SK-N-SH (cell line): ENCODE data around the gene MC1R. TPM values are rescaled to one million over a fixed set of nuclear protein-coding genes. Genes with fewer than 3 reads are reported as not detected.

Experiments used
- CTCF ChIA-PET: fragments of 300-600, 350-600 bp; formaldehyde crosslinking; extraction: SDS; loops from one replicate; lab custom pipeline; 2021; lab: Yijun Ruan, JAX
- POLR2A ChIA-PET: fragments of 350-600 bp; sonication (Branson Sonifier 250); formaldehyde crosslinking; extraction: SDS; loops from one replicate; lab custom pipeline; 2020; ENCODE audit warnings: antibody characterized with exemption, inconsistent platforms; lab: Yijun Ruan, JAX
- DNase-seq: peaks from one replicate; pipeline ENCODE4 v3.0.0; 2012
- H2AFZ ChIP-seq: fragments of 200-600 bp; sonication (generic); 2 replicates; pipeline ENCODE4 v1.8.1; 2016; ENCODE audit warnings: antibody characterized with exemption, mild to moderate bottlenecking, low read depth
- H3F3A ChIP-seq: fragments of 200-600 bp; sonication (generic); replicated peaks from 2 replicates; pipeline ENCODE3; 2016; ENCODE audit warnings: antibody characterized with exemption, mild to moderate bottlenecking; ENCODE audit not compliant: insufficient read depth
- H3K27ac ChIP-seq, 2 experiments: fragments of 200-500 bp in 1 of 2; fragments of 200-600 bp in 1 of 2; sonication (Bioruptor generic) in 1 of 2; sonication (generic), shearing (Covaris generic) in 1 of 2; 2 replicates each; pipeline versions ENCODE4 v1.5.1 to v1.6.1; 2014 to 2016; ENCODE audit warnings: low read depth in 2 of 2, inconsistent platforms in 1 of 2, low read length in 1 of 2, mild to moderate bottlenecking in 1 of 2, mixed read lengths in 1 of 2
- H3K27me3 ChIP-seq: fragments of 200-600 bp; sonication (generic), shearing (Covaris generic); 2 replicates; pipeline ENCODE4 v1.6.1; 2016; ENCODE audit warnings: mixed run types; ENCODE audit not compliant: insufficient read depth
- H3K36me3 ChIP-seq, 2 experiments: fragments of 200-500 bp in 1 of 2; fragments of 200-600 bp in 1 of 2; sonication (Bioruptor generic) in 1 of 2; sonication (generic) in 1 of 2; replicated peaks in 1 of 2; 2 replicates each; pipeline versions ENCODE3 to v1.5.1; 2014 to 2016; ENCODE audit warnings: low read length in 1 of 2, mild to moderate bottlenecking in 1 of 2; ENCODE audit not compliant: insufficient read depth in 2 of 2, control insufficient read depth in 1 of 2
- H3K4me1 ChIP-seq, 2 experiments: fragments of 200-500 bp in 1 of 2; fragments of 200-600 bp in 1 of 2; sonication (Bioruptor generic) in 1 of 2; sonication (generic), shearing (Covaris generic) in 1 of 2; 2 replicates each; pipeline versions ENCODE4 v1.5.1 to v1.6.1; 2014 to 2016; ENCODE audit warnings: low read depth in 1 of 2, low read length in 1 of 2, mixed run types in 1 of 2; ENCODE audit not compliant: insufficient read depth in 2 of 2, control insufficient read depth in 1 of 2
- H3K4me2 ChIP-seq: fragments of 200-600 bp; sonication (generic), shearing (Covaris generic); 2 replicates; pipeline ENCODE4 v1.6.1; 2017; ENCODE audit warnings: mixed run types
- H3K4me3 ChIP-seq, 2 experiments: fragments of 200-500 bp in 1 of 2; fragments of 200-600 bp in 1 of 2; sonication (Bioruptor generic) in 1 of 2; sonication (generic), shearing (Covaris generic) in 1 of 2; 2 replicates each; pipeline versions ENCODE4 v1.5.1 to v1.8.1; 2014 to 2016; ENCODE audit warnings: low read depth in 2 of 2, inconsistent platforms in 1 of 2, low read length in 1 of 2, mild to moderate bottlenecking in 1 of 2, mixed read lengths in 1 of 2, moderate library complexity in 1 of 2
- H3K79me2 ChIP-seq: fragments of 200-600 bp; sonication (generic); 2 replicates; pipeline ENCODE4 v1.8.1; 2017; ENCODE audit warnings: mild to moderate bottlenecking; ENCODE audit not compliant: insufficient read depth
- H3K9ac ChIP-seq: fragments of 200-600 bp; sonication (generic); 2 replicates; pipeline ENCODE4 v1.6.1; 2017; ENCODE audit warnings: mixed run types
- H3K9me2 ChIP-seq: fragments of 200-600 bp; sonication (generic); 2 replicates; pipeline ENCODE4 v1.6.1; 2017; ENCODE audit warnings: mixed run types
- H3K9me3 ChIP-seq: fragments of 200-600 bp; sonication (generic); 2 replicates; pipeline ENCODE4 v1.6.1; 2017; ENCODE audit warnings: mixed run types, mild to moderate bottlenecking, moderate library complexity
- H4K20me1 ChIP-seq: fragments of 200-600 bp; sonication (generic); 2 replicates; pipeline ENCODE4 v1.6.1; 2017; ENCODE audit warnings: mild to moderate bottlenecking, mixed run types; ENCODE audit not compliant: insufficient read depth
- CTCF ChIP-seq: fragments of 200-600 bp; sonication (generic); IDR thresholded peaks from 2 replicates; pipeline ENCODE4 v1.6.1; 2017; ENCODE audit warnings: antibody characterized with exemption, mild to moderate bottlenecking, moderate library complexity
- ELF1 ChIP-seq: IDR thresholded peaks from 2 replicates; pipeline ENCODE4 v1.4.0; 2012
- FOSL2 ChIP-seq: IDR thresholded peaks from 2 replicates; pipeline ENCODE4 v1.4.0; 2012; ENCODE audit warnings: low read depth, mild to moderate bottlenecking, moderate library complexity, borderline replicate concordance
- FOXJ3 ChIP-seq: sonication (generic); formaldehyde crosslinking; IDR thresholded peaks from 2 replicates; pipeline ENCODE4 v1.5.1; 2020; ENCODE audit warnings: mild to moderate bottlenecking, missing genetic modification reagents
- FOXM1 ChIP-seq: IDR thresholded peaks from 2 replicates; pipeline ENCODE4 v1.4.0; 2012; ENCODE audit warnings: low read depth, mild to moderate bottlenecking
- GABPA ChIP-seq: IDR thresholded peaks from 2 replicates; pipeline ENCODE4 v1.4.0; 2012; ENCODE audit warnings: low read depth, mild to moderate bottlenecking
- GATA2 ChIP-seq: sonication (generic); formaldehyde crosslinking; IDR thresholded peaks from 2 replicates; pipeline ENCODE4 v1.5.0; 2020; ENCODE audit warnings: mild to moderate bottlenecking, missing genetic modification reagents
- JUND ChIP-seq: IDR thresholded peaks from 2 replicates; pipeline ENCODE4 v1.4.0; 2012
- MEF2A ChIP-seq: IDR thresholded peaks from 2 replicates; pipeline ENCODE4 v1.4.0; 2012; ENCODE audit warnings: low read depth, borderline replicate concordance
- MXI1 ChIP-seq: IDR thresholded peaks from 2 replicates; pipeline ENCODE4 v1.6.1; 2012; ENCODE audit warnings: mild to moderate bottlenecking, low read depth, low read length, improper control_type of control experiment
- NFIC ChIP-seq: IDR thresholded peaks from 2 replicates; pipeline ENCODE4 v1.4.0; 2012; ENCODE audit warnings: borderline replicate concordance
- POLR2AphosphoS5 ChIP-seq: IDR thresholded peaks from 2 replicates; pipeline ENCODE4 v1.6.1; 2012; ENCODE audit warnings: low read depth, low read length
- RAD21 ChIP-seq: IDR thresholded peaks from 2 replicates; pipeline ENCODE4 v1.6.1; 2012; ENCODE audit warnings: mild to moderate bottlenecking, low read length
- RCOR1 ChIP-seq: fragments of 150-350 bp; IDR thresholded peaks from 2 replicates; pipeline ENCODE4 v1.6.1; 2017; ENCODE audit warnings: antibody characterized with exemption, low read length
- RFX5 ChIP-seq: IDR thresholded peaks from 2 replicates; pipeline ENCODE4 v1.6.1; 2012; ENCODE audit warnings: mild to moderate bottlenecking, improper control_type of control experiment, low read length
- RXRA ChIP-seq: IDR thresholded peaks from 2 replicates; pipeline ENCODE4 v1.4.0; 2012; ENCODE audit warnings: low read depth, mild to moderate bottlenecking, borderline replicate concordance
- TEAD4 ChIP-seq: IDR thresholded peaks from 2 replicates; pipeline ENCODE4 v1.4.0; 2012; ENCODE audit warnings: mild to moderate bottlenecking, borderline replicate concordance; ENCODE audit not compliant: insufficient read depth
- WGBS: methylation state at CpG from one replicate; pipeline ENCODE4 v1.1.6; 2017; ENCODE audit warnings: low lambda C conversion rate; 5-methylcytosine and 5-hydroxymethylcytosine counted together
- polyA plus RNA-seq, 3 experiments: library from polyadenylated mRNA; depleted of rRNA; stranded (reverse); fragments of >200 nt; gene quantifications; 2 replicates each; pipeline ENCODE4 v1.2.3, GENCODE V29; 2012

The MC1R gene
- polyA plus RNA-seq, 1 of the 3 experiments (the other 2 are of a cell fraction) = 11.1 TPM

GRCh38 chr16:89938175-89938885, 19.7 kb downstream of the MC1R start:
- Histone ChIP-seq H3K27ac (no peak overlapping the region), H3K9me2 (no peaks in the 10 kb centered on the region), H4K20me1 (peaks cover 28% of the 10 kb centered on the region), H2AFZ (no peak overlapping the region), H3F3A (peaks cover 6% of the 10 kb centered on the region), H3K4me3 (no peak overlapping the region), H3K9me3 (no peaks in the 10 kb centered on the region), H3K27me3 (no peaks in the 10 kb centered on the region), H3K79me2 (0 out of 2 replicates have a peak, but pooled peaks cover under 1% of the 10 kb centered on the region), H3K4me2 (no peak overlapping the region), H3K36me3 (peaks cover 11 to 31% of the 10 kb centered on the region in 2 experiments), H3K9ac (no peak overlapping the region), H3K4me1 (no peaks in the 10 kb centered on the region)
- TF ChIP-seq NFIC (no peak), JUND (no peak), MXI1 (no peak), GATA2 (no peak), POLR2AphosphoS5 (no peak), CTCF (no peak), FOXM1 (no peak), FOSL2 (no peak), FOXJ3 (no peak), RXRA (no peak), RAD21 (no peak), TEAD4 (no peak)
- 86% methylated on average over 21 of the region's 21 CpGs for WGBS
- no peak for DNase-seq
- POLR2A ChIA-PET = interaction anchor here (1.3 kb wide), 1 partner anchor 9 kb away, joined by 4 read pairs; no protein-coding TSS in a partner anchor
- CTCF ChIA-PET = interaction anchor here (1.1 to 1.6 kb wide), 2 partner anchors 12 to 14 kb away, joined by 3 to 4 read pairs; no protein-coding TSS in a partner anchor

DNA sequence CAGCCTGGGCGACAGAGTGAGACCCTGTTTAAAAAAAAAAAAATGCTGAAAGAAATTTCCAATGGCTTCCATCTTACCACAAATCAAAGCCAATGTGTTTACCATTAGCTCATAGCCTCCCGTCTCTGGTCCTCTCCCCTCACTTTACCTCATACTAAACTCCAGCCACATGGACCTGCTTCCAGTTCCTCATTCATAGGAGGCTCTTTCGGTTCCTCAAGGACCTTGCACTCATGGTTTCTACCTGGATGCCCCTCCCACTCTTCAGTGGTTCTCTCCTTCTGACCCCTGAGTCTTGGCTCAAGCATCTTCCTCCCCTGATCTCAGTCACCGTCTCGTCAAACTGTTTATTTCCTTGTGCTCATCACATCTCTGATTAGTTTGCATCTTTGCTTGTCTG, 26.1 kb downstream of the MC1R start:
- Histone ChIP-seq H2AFZ (no peak overlapping the region), H3K27me3 (no peaks in the 10 kb centered on the region), H3F3A (no peaks in the 10 kb centered on the region), H4K20me1 (no peaks in the 10 kb centered on the region), H3K4me2 (no peak overlapping the region), H3K27ac (no peak overlapping the region), H3K9me2 (no peaks in the 10 kb centered on the region), H3K4me3 (no peak overlapping the region), H3K9me3 (no peaks in the 10 kb centered on the region)
- ChIA-PET POLR2A (no interaction called here), CTCF (no interaction called here)
- WGBS = 73% methylated on average over 5 of the region's 5 CpGs
- TF ChIP-seq RFX5 (no peak), ELF1 (no peak), RXRA (no peak), MEF2A (no peak), RCOR1 (no peak), GABPA (no peak), GATA2 (no peak)
- TF ChIP-seq, all 33 proteins: peak for 0
- H3K9ac ChIP-seq = no peak overlapping the region
- H3K4me1 ChIP-seq = peaks cover 0 to 10% of the 10 kb centered on the region in 2 experiments; a peak in 1 of 4 replicates
- no peaks in the 10 kb centered on the region for H3K36me3 ChIP-seq
- no peaks in the 10 kb centered on the region; the same call in 1 of the 2 replicates for H3K79me2 ChIP-seq
- no peak for DNase-seq
